D721Med (cell line): Measurements from ENCODE around the gene EPB41L1.

ENCODE experiments used
- DNase-seq: peaks from one replicate; pipeline ENCODE4 v3.0.0; 2011; ENCODE audit warnings: low spot score; ENCODE audit not compliant: insufficient read length
- FAIRE-seq: peaks from 2 replicates; lab custom pipeline; 2011; peaks lifted over from hg19 to GRCh38; lab: Jason Lieb, UNC
- CTCF ChIP-seq: IDR thresholded peaks from 2 replicates; pipeline ENCODE4 v1.5.1; 2012; ENCODE audit warnings: mild to moderate bottlenecking, control low read depth; ENCODE audit not compliant: insufficient read depth; ENCODE audit errors: missing control alignments

EPB41L1 gene

GRCh38 chr20:36170542-36171215, 16.1 kb downstream of the EPB41L1 start:
- FAIRE-seq, result no peak
- DNase-seq, result no peak
- no peak for TF ChIP-seq CTCF

- no peak for FAIRE-seq
- DNase-seq, result no peak
- TF ChIP-seq CTCF, result no peak
Observed at GRCh38 chr20:36173451-36173933, 19.0 kb downstream of the EPB41L1 start.

- no peak for FAIRE-seq
- no peak for TF ChIP-seq CTCF
- no peak for DNase-seq
Observed at GRCh38 chr20:36175016-36175415, 20.5 kb downstream of the EPB41L1 start.

GRCh38 chr20:36175475-36175995, 21.0 kb downstream of the EPB41L1 start:
- TF ChIP-seq CTCF, result peak; percentile 29
- no peak for DNase-seq
- FAIRE-seq, result no peak

GRCh38 chr20:36177716-36178115, 23.2 kb downstream of the EPB41L1 start:
- no peak for TF ChIP-seq CTCF
- FAIRE-seq, result no peak
- DNase-seq, result no peak

- no peak for DNase-seq
- TF ChIP-seq CTCF, result no peak
Observed at GRCh38 chr20:36179170-36179945, 24.8 kb downstream of the EPB41L1 start.

More at GRCh38 chr20:36179170-36179945, 24.8 kb downstream of the EPB41L1 start:
- no peak for FAIRE-seq
